Occipital lobe (tissue), 3 donors: ENCODE data around the gene RNF7. TPM values are rescaled to one million over a fixed set of nuclear protein-coding genes. Genes with fewer than 3 reads are reported as not detected.
"Not testable (repeated sequence)": the region's sequence is repeated elsewhere in the genome, so short reads cannot be mapped to it uniquely, and the experiment has no call there.

Experiments used
- DNase-seq: peaks from one replicate; lab custom pipeline; 2025; lab: John Stamatoyannopoulos, UW
- small RNA-seq: library from RNA; depleted of rRNA; stranded (forward); fragments of <200 nt; gene quantifications from one replicate; pipeline ENCODE3, GENCODE V24; 2014
- total RNA-seq: library from RNA; depleted of rRNA; stranded (reverse); fragments of >200 nt; gene quantifications from one replicate; pipeline ENCODE4 v1.2.3, GENCODE V29; 2014

RNF7 gene
- total RNA-seq, 1 donor from 2014 or later: 31.0 TPM

GRCh38 chr3:141779667-141780066, 41.6 kb downstream of the RNF7 start:
- no peak for DNase-seq

- DNase-seq: no peak
These were observed 44.4 kb downstream of the RNF7 start for GRCh38 chr3:141782386-141782932.

GRCh38 chr3:141783632-141784031, 45.5 kb downstream of the RNF7 start:
- DNase-seq: no peak

GRCh38 chr3:141784096-141784495, 46.0 kb downstream of the RNF7 start:
- DNase-seq: no peak

- no peak for DNase-seq
These were observed 46.4 kb downstream of the RNF7 start for GRCh38 chr3:141784531-141784930.

GRCh38 chr3:141788149-141788548, 50.1 kb downstream of the RNF7 start:
- DNase-seq: no peak

GRCh38 chr3:141788750-141789149, 50.7 kb downstream of the RNF7 start:
- DNase-seq: not testable (repeated sequence)

GRCh38 chr3:141789281-141789680, 51.2 kb downstream of the RNF7 start:
- DNase-seq: no peak

- no peak for DNase-seq
These were observed 52.1 kb downstream of the RNF7 start for GRCh38 chr3:141790171-141790570.

GRCh38 chr3:141792495-141792894, 54.4 kb downstream of the RNF7 start:
- no peak for DNase-seq

- DNase-seq: no peak
These were observed 55.6 kb downstream of the RNF7 start for GRCh38 chr3:141793476-141794260.

- no peak for DNase-seq
These were observed 57.2 kb downstream of the RNF7 start for GRCh38 chr3:141795276-141795675.

- no peak for DNase-seq
These were observed 57.6 kb downstream of the RNF7 start for GRCh38 chr3:141795741-141796080.

- DNase-seq: no peak
These were observed 58.2 kb downstream of the RNF7 start for GRCh38 chr3:141796081-141796888.

Small RNA genes within 50 kb of the gene (small RNA-seq; reads per million reads assigned to genes)
- not detected for gene AC112771.1

Other genes with a start within 250 kb of the RNF7 start
- gene GRK7, start 25.1 kb downstream of the RNF7 start, total RNA-seq: not detected
- 40.7 TPM for gene ATP1B3, start 138.3 kb downstream of the RNF7 start, total RNA-seq